Measurements from ENCODE around the gene CNR2.

Gene CNR2

DNA sequence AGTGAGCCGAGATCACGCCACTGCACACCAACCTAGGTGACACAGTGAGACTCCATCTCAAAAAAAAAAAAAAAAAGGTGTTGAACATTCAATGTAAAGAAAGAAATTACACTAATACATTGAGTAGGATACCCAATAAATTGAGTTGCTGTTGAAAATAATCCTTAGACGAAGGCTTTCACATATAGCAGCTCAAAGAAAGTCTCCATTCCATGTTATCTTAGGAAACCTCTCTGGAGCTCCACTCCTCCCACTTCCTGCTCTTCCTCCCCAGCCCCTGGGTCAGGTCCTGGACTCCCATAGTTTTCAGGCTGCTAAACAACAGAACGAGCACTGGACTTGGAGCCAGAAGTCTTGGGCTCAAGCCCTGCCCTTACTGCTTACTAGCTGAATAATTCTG, 15.6 kb upstream of the CNR2 start:
- 100% methylated on average over 2 of the region's 4 CpGs for WGBS (ENCODE audit: insufficient coverage)
- ChIA-PET CTCF (interaction anchor here (0.9 to 1.6 kb wide), 4 partner anchors 9 to 119 kb away, joined by 3 to 5 read pairs (median 4); no protein-coding TSS in a partner anchor), POLR2A (interaction anchor here (0.7 kb wide), 1 partner anchor 253 kb away, joined by 8 read pairs; no protein-coding TSS in a partner anchor)
- no peaks in the 10 kb centered on the region for H3K4me1 ChIP-seq (ENCODE audit: control extremely low read depth in 1 of 4, control insufficient read depth in 4 of 4, insufficient read depth in 4 of 4, low read length in 3 of 4)
- no peaks in the 10 kb centered on the region for H3K9me3 ChIP-seq (ENCODE audit: control extremely low read depth in 1 of 5, control insufficient read depth in 4 of 5, insufficient read depth in 2 of 5, low read depth in 1 of 5, low read length in 4 of 5)
- H3K36me3 ChIP-seq (ENCODE audit: control insufficient read depth in 4 of 4, insufficient read depth in 4 of 4, low read length in 3 of 4) = no peaks in the 10 kb centered on the region
- no peak overlapping the region for H3K27ac ChIP-seq (ENCODE audit: insufficient read depth in 1 of 2, low read depth in 1 of 2, low read length in 2 of 2, poor library complexity in 1 of 2, severe bottlenecking in 2 of 2)
- H3K27me3 ChIP-seq (replicated peaks in 2 of 5; ENCODE audit: control insufficient read depth in 4 of 5, insufficient read depth in 5 of 5, low read length in 4 of 5) = no peaks in the 10 kb centered on the region
- no peak overlapping the region for H3K4me3 ChIP-seq (ENCODE audit: control insufficient read depth in 1 of 7, extremely low read depth in 1 of 7, insufficient read depth in 4 of 7, low read depth in 2 of 7, low read length in 6 of 7)
- no peak for DNase-seq

- WGBS (ENCODE audit: insufficient coverage) = 100% methylated on average over 1 of the region's 1 CpG
- ChIA-PET POLR2A (no interaction called here), CTCF (interaction anchor here (0.7 kb wide), 1 partner anchor 18 kb away, joined by 3 read pairs; no protein-coding TSS in a partner anchor)
- no peak for DNase-seq
- Histone ChIP-seq H3K9me3 (ENCODE audit: control extremely low read depth in 1 of 5, control insufficient read depth in 4 of 5, insufficient read depth in 2 of 5, low read depth in 1 of 5, low read length in 4 of 5) (no peaks in the 10 kb centered on the region), H3K4me3 (ENCODE audit: control insufficient read depth in 1 of 7, extremely low read depth in 1 of 7, insufficient read depth in 4 of 7, low read depth in 2 of 7, low read length in 6 of 7) (no peak overlapping the region), H3K27ac (ENCODE audit: insufficient read depth in 1 of 2, low read depth in 1 of 2, low read length in 2 of 2, poor library complexity in 1 of 2, severe bottlenecking in 2 of 2) (no peak overlapping the region), H3K4me1 (ENCODE audit: control extremely low read depth in 1 of 4, control insufficient read depth in 4 of 4, insufficient read depth in 4 of 4, low read length in 3 of 4) (no peaks in the 10 kb centered on the region), H3K27me3 (replicated peaks in 2 of 5; ENCODE audit: control insufficient read depth in 4 of 5, insufficient read depth in 5 of 5, low read length in 4 of 5) (no peaks in the 10 kb centered on the region), H3K36me3 (ENCODE audit: control insufficient read depth in 4 of 4, insufficient read depth in 4 of 4, low read length in 3 of 4) (no peaks in the 10 kb centered on the region)
These were observed 13.9 kb upstream of the CNR2 start for GRCh38 chr1:23927097-23927496.

DNA sequence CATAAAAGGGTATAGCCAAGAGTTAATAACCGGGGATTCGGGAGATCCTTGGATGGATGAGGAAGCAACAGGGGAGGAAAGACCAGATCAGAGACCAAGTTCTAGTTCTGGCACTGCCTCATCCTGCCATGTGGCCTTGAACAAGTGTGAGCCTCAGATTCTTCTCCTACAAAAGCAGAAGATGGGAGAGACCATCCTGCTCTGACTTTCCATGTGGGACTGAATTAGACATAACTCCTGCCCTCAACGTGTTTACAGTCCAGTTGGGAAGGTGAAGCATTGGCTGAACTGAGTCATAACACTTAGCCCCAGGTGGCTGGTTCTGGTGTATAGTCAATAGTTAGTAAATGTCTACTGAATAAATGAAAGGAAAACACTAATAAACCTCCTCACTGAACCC, 12.1 kb upstream of the CNR2 start:
- peaks cover 5 to 11% (median 9%) of the 10 kb centered on the region in 4 experiments for H3K4me1 ChIP-seq (ENCODE audit: control extremely low read depth in 1 of 4, control insufficient read depth in 4 of 4, insufficient read depth in 4 of 4, low read length in 3 of 4)
- H3K36me3 ChIP-seq (ENCODE audit: control insufficient read depth in 4 of 4, insufficient read depth in 4 of 4, low read length in 3 of 4) = no peaks in the 10 kb centered on the region
- DNase-seq = no peak
- 100% methylated on average over 2 of the region's 3 CpGs for WGBS (ENCODE audit: insufficient coverage)
- ChIA-PET POLR2A (no interaction called here), CTCF (no interaction called here)
- no peak overlapping the region for H3K27ac ChIP-seq (ENCODE audit: insufficient read depth in 1 of 2, low read depth in 1 of 2, low read length in 2 of 2, poor library complexity in 1 of 2, severe bottlenecking in 2 of 2)
- no peaks in the 10 kb centered on the region for H3K27me3 ChIP-seq (replicated peaks in 2 of 5; ENCODE audit: control insufficient read depth in 4 of 5, insufficient read depth in 5 of 5, low read length in 4 of 5)
- no peak overlapping the region for H3K4me3 ChIP-seq (ENCODE audit: control insufficient read depth in 1 of 7, extremely low read depth in 1 of 7, insufficient read depth in 4 of 7, low read depth in 2 of 7, low read length in 6 of 7)
- H3K9me3 ChIP-seq (ENCODE audit: control extremely low read depth in 1 of 5, control insufficient read depth in 4 of 5, insufficient read depth in 2 of 5, low read depth in 1 of 5, low read length in 4 of 5) = no peaks in the 10 kb centered on the region

DNA sequence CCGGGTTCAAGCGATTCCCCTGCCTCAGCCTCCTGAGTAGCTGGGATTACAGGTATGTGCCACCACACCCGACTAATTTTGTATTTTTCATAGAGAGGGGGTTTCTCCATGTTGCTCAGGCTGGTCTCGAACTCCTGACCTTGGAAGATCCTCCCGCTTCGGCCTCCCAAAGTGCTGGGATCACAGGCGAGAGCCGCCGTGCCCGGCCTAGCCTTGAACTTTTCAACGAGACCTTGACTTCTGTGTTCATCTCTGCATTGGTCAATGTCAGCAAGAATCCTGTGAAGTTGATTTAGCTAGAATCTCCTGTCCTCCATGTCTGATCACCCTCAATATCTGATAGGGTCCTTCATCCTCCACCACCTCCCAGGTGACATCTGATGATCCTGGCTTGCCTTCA, 11.4 kb upstream of the CNR2 start:
- no peaks in the 10 kb centered on the region for H3K36me3 ChIP-seq (ENCODE audit: control insufficient read depth in 4 of 4, insufficient read depth in 4 of 4, low read length in 3 of 4)
- WGBS (ENCODE audit: insufficient coverage) = over 99% methylated on average over 11 of the region's 11 CpGs
- H3K9me3 ChIP-seq (ENCODE audit: control extremely low read depth in 1 of 5, control insufficient read depth in 4 of 5, insufficient read depth in 2 of 5, low read depth in 1 of 5, low read length in 4 of 5) = no peaks in the 10 kb centered on the region
- no peaks in the 10 kb centered on the region for H3K27me3 ChIP-seq (replicated peaks in 2 of 5; ENCODE audit: control insufficient read depth in 4 of 5, insufficient read depth in 5 of 5, low read length in 4 of 5)
- POLR2A ChIA-PET = interaction anchor here (1.0 kb wide), 1 partner anchor 33 kb away, joined by 3 read pairs; no protein-coding TSS in a partner anchor
- DNase-seq = no peak
- H3K4me1 ChIP-seq (ENCODE audit: control extremely low read depth in 1 of 4, control insufficient read depth in 4 of 4, insufficient read depth in 4 of 4, low read length in 3 of 4) = peaks cover 8 to 17% (median 15%) of the 10 kb centered on the region in 4 experiments
- no peak overlapping the region for H3K27ac ChIP-seq (ENCODE audit: insufficient read depth in 1 of 2, low read depth in 1 of 2, low read length in 2 of 2, poor library complexity in 1 of 2, severe bottlenecking in 2 of 2)
- H3K4me3 ChIP-seq (ENCODE audit: control insufficient read depth in 1 of 7, extremely low read depth in 1 of 7, insufficient read depth in 4 of 7, low read depth in 2 of 7, low read length in 6 of 7) = no peak overlapping the region
- CTCF ChIA-PET = interaction anchor here (0.5 kb wide), 1 partner anchor 106 kb away, joined by 4 read pairs; no protein-coding TSS in a partner anchor

GRCh38 chr1:23923592-23924499, 10.7 kb upstream of the CNR2 start:
- ChIA-PET POLR2A (interaction anchor here (1.0 kb wide), 1 partner anchor 34 kb away, joined by 3 read pairs; no protein-coding TSS in a partner anchor), CTCF (interaction anchor here (0.5 kb wide), 1 partner anchor 107 kb away, joined by 4 read pairs; no protein-coding TSS in a partner anchor)
- Histone ChIP-seq H3K4me1 (ENCODE audit: control extremely low read depth in 1 of 4, control insufficient read depth in 4 of 4, insufficient read depth in 4 of 4, low read length in 3 of 4) (peaks cover 8 to 25% (median 20%) of the 10 kb centered on the region in 4 experiments), H3K9me3 (ENCODE audit: control extremely low read depth in 1 of 5, control insufficient read depth in 4 of 5, insufficient read depth in 2 of 5, low read depth in 1 of 5, low read length in 4 of 5) (no peaks in the 10 kb centered on the region), H3K36me3 (ENCODE audit: control insufficient read depth in 4 of 4, insufficient read depth in 4 of 4, low read length in 3 of 4) (no peaks in the 10 kb centered on the region), H3K27ac (ENCODE audit: insufficient read depth in 1 of 2, low read depth in 1 of 2, low read length in 2 of 2, poor library complexity in 1 of 2, severe bottlenecking in 2 of 2) (no peak overlapping the region), H3K27me3 (replicated peaks in 2 of 5; ENCODE audit: control insufficient read depth in 4 of 5, insufficient read depth in 5 of 5, low read length in 4 of 5) (no peaks in the 10 kb centered on the region), H3K4me3 (ENCODE audit: control insufficient read depth in 1 of 7, extremely low read depth in 1 of 7, insufficient read depth in 4 of 7, low read depth in 2 of 7, low read length in 6 of 7) (no peak overlapping the region)
- no peak for DNase-seq
- 91% methylated on average over 8 of the region's 8 CpGs for WGBS (ENCODE audit: insufficient coverage)

DNA sequence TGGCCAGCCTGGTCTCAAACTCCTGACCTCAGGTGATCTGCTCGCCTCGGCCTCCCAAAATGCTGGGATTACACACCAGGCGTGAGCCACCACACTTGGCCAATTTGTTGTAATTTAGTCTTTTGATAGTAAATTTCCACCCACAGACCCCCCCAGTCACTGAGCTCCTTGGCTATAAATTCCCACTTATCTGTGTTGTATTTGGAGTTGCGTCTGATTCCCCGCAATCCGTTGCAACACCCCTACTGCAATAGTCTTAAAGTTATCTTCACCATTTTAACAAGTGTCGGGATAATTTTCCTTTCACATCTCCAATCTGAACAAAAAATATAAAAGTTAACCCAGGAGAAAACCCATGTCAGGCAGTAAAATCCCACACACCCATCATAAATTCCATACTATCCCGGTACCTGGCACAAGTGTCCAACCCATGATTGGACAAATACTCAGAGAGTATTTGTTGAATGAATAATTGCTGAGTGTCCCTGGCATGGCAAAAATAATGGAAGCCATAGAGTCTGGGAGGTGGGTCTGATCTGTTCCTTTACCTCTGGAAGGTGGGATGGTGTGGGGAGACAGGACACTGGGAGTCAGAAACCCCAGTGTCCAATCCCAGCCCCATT, 9.3 kb upstream of the CNR2 start:
- peaks cover 11 to 32% (median 23%) of the 10 kb centered on the region in 4 experiments for H3K4me1 ChIP-seq (ENCODE audit: control extremely low read depth in 1 of 4, control insufficient read depth in 4 of 4, insufficient read depth in 4 of 4, low read length in 3 of 4)
- no peak overlapping the region for H3K4me3 ChIP-seq (ENCODE audit: control insufficient read depth in 1 of 7, extremely low read depth in 1 of 7, insufficient read depth in 4 of 7, low read depth in 2 of 7, low read length in 6 of 7)
- no peaks in the 10 kb centered on the region for H3K36me3 ChIP-seq (ENCODE audit: control insufficient read depth in 4 of 4, insufficient read depth in 4 of 4, low read length in 3 of 4)
- H3K9me3 ChIP-seq (ENCODE audit: control extremely low read depth in 1 of 5, control insufficient read depth in 4 of 5, insufficient read depth in 2 of 5, low read depth in 1 of 5, low read length in 4 of 5) = no peaks in the 10 kb centered on the region
- ChIA-PET POLR2A (no interaction called here), CTCF (interaction anchor here (1.2 to 1.8 kb wide), 2 partner anchors 9 to 27 kb away, joined by 3 to 4 read pairs; no protein-coding TSS in a partner anchor)
- no peaks in the 10 kb centered on the region for H3K27me3 ChIP-seq (replicated peaks in 2 of 5; ENCODE audit: control insufficient read depth in 4 of 5, insufficient read depth in 5 of 5, low read length in 4 of 5)
- WGBS (ENCODE audit: insufficient coverage) = 98% methylated on average over 6 of the region's 8 CpGs
- no peak for DNase-seq
- H3K27ac ChIP-seq (ENCODE audit: insufficient read depth in 1 of 2, low read depth in 1 of 2, low read length in 2 of 2, poor library complexity in 1 of 2, severe bottlenecking in 2 of 2) = peak overlapping the region in 1 of 2 experiments; percentile 9
